Gastroesophageal sphincter (tissue), 4 donors: ENCODE results near the gene ANKRD13D. TPM values are rescaled to one million over a fixed set of nuclear protein-coding genes. Genes with fewer than 3 reads are reported as not detected.
A peak's percentile ranks its signal among the peaks of the same experiment; 100 is the strongest.

ENCODE experiments used
- ATAC-seq: fragments of 150-250 bp; one replicate; pipeline ENCODE4 v1.9.1; 2016; ENCODE audit warnings: mild to moderate bottlenecking, moderate library complexity
- H3K27ac ChIP-seq, 4 donors: fragments of 200-600 bp; sonication (generic) in 3 of 4; 1 replicate in 3 of 4; 2 replicates in 1 of 4; pipeline ENCODE4 v1.5.1; 2016 to 2019
- H3K27me3 ChIP-seq: fragments of 200-600 bp; sonication (generic); one replicate; pipeline ENCODE4 v1.5.1; 2019
- H3K36me3 ChIP-seq, 2 donors: fragments of 200-600 bp; sonication (generic); one replicate each; pipeline ENCODE4 v1.5.1; 2019; ENCODE audit warnings: control low read depth in 1 of 2
- H3K4me1 ChIP-seq, 3 donors: fragments of 200-600 bp; sonication (generic); 1 replicate in 2 of 3; 2 replicates in 1 of 3; pipeline ENCODE4 v1.5.1; 2016 to 2019; ENCODE audit warnings: control low read depth in 2 of 3
- H3K4me3 ChIP-seq, 2 donors: fragments of 200-600 bp; sonication (generic); one replicate each; pipeline ENCODE4 v1.5.1; 2019; ENCODE audit warnings: mild to moderate bottlenecking in 1 of 2, moderate library complexity in 1 of 2
- H3K9me3 ChIP-seq, 3 donors: fragments of 200-600 bp; sonication (generic); one replicate each; pipeline ENCODE4 v1.5.1; 2017 to 2019; ENCODE audit warnings: control low read depth in 2 of 3
- CTCF ChIP-seq, 4 experiments: fragments of 200-600 bp in 2 of 4; fragments of 450-650 bp in 2 of 4; sonication (generic) in 1 of 4; IDR thresholded peaks; one replicate each; pipeline ENCODE4 v1.5.1; 2017 to 2019; ENCODE audit warnings: antibody characterized with exemption in 4 of 4, mild to moderate bottlenecking in 2 of 4, moderate library complexity in 2 of 4
- EP300 ChIP-seq: sonication (generic); formaldehyde crosslinking; IDR thresholded peaks from one replicate; pipeline ENCODE4 v1.6.1; 2017; ENCODE audit warnings: antibody characterized with exemption, mild to moderate bottlenecking
- POLR2A ChIP-seq, 2 donors: fragments of 450-650 bp; IDR thresholded peaks; one replicate each; pipeline ENCODE4 v1.6.1; 2017; ENCODE audit warnings: antibody characterized with exemption in 2 of 2, mild to moderate bottlenecking in 2 of 2, moderate library complexity in 1 of 2
- POLR2AphosphoS5 ChIP-seq: sonication (generic); formaldehyde crosslinking; IDR thresholded peaks from one replicate; pipeline ENCODE4 v1.6.1; 2017; ENCODE audit warnings: antibody characterized with exemption
- WGBS, 2 donors: methylation state at CpG; one replicate each; pipeline ENCODE4 v1.1.5; 2018; ENCODE audit warnings: low coverage in 1 of 2; 5-methylcytosine and 5-hydroxymethylcytosine counted together
- total RNA-seq, 4 donors: library from RNA; depleted of rRNA; stranded (reverse); fragments of >200 nt; gene quantifications; one replicate each; pipeline ENCODE4 v1.1.0, GENCODE V29; 2016

The ANKRD13D gene
- total RNA-seq, 4 donors from 2014 or later = 25.6 to 61.6 (median 32.3) TPM

- 93 to 95% methylated on average over 4 to 13 of the region's 45 CpGs for WGBS, 2 donors
- Histone ChIP-seq H3K4me1 (peaks cover 0 to 68% (median 16%) of the 10 kb centered on the region in 3 donors), H3K36me3 (peaks cover 0 to 71% of the 10 kb centered on the region in 2 donors), H3K4me3 (no peak overlapping the region), H3K27ac (peak overlapping the region in 2 of 4 donors; percentile 93 to 94), H3K9me3 (no peaks in the 10 kb centered on the region), H3K27me3 (no peaks in the 10 kb centered on the region)
- no peak for TF ChIP-seq POLR2AphosphoS5
- no peak for TF ChIP-seq CTCF (IDR thresholded peaks at IDR 0.05)
- no peak for TF ChIP-seq POLR2A (IDR thresholded peaks at IDR 0.05)
- TF ChIP-seq EP300 = no peak
- ATAC-seq = no peak
These were observed 4.1 kb upstream of the ANKRD13D start for GRCh38 chr11:67284811-67285540.

GRCh38 chr11:67285541-67286498, 3.3 kb upstream of the ANKRD13D start:
- WGBS, 2 donors = 60 to 67% methylated on average over 5 to 7 of the region's 39 CpGs
- H3K4me1 ChIP-seq = peaks cover 0 to 71% (median 25%) of the 10 kb centered on the region in 3 donors

GRCh38 chr11:67286621-67287333, 2.3 kb upstream of the ANKRD13D start:
- Histone ChIP-seq H3K27me3 (no peaks in the 10 kb centered on the region), H3K4me3 (no peak overlapping the region), H3K9me3 (no peaks in the 10 kb centered on the region), H3K4me1 (peaks cover 0 to 80% (median 31%) of the 10 kb centered on the region in 3 donors), H3K36me3 (peaks cover 0 to 69% of the 10 kb centered on the region in 2 donors), H3K27ac (peak overlapping the region in 3 of 4 donors; percentile 93 to 94 (median 94))
- WGBS, 2 donors = 40% methylated on average over 1 of the region's 8 CpGs; no CpG with 5 or more reads in 1 of the 2 donors
- TF ChIP-seq EP300 (no peak), CTCF (IDR thresholded peaks at IDR 0.05) (no peak), POLR2AphosphoS5 (no peak), POLR2A (IDR thresholded peaks at IDR 0.05) (no peak)
- ATAC-seq = no peak

More at GRCh38 chr11:67285541-67286498, 3.3 kb upstream of the ANKRD13D start:
- H3K9me3 ChIP-seq = no peaks in the 10 kb centered on the region
- H3K27ac ChIP-seq = peak overlapping the region in 3 of 4 donors; percentile 93 to 94 (median 94)
- TF ChIP-seq POLR2AphosphoS5 = no peak
- TF ChIP-seq POLR2A (IDR thresholded peaks at IDR 0.05) = no peak
- no peak for TF ChIP-seq EP300
- no peak for TF ChIP-seq CTCF (IDR thresholded peaks at IDR 0.05)
- H3K36me3 ChIP-seq = peaks cover 0 to 69% of the 10 kb centered on the region in 2 donors
- H3K4me3 ChIP-seq = no peak overlapping the region
- H3K27me3 ChIP-seq = no peaks in the 10 kb centered on the region
- ATAC-seq = no peak

GRCh38 chr11:67287355-67288197, 1.5 kb upstream of the ANKRD13D start:
- Histone ChIP-seq H3K4me1 (peaks cover 0 to 82% (median 31%) of the 10 kb centered on the region in 3 donors), H3K4me3 (peak overlapping the region in 1 of 2 donors; percentile 88), H3K27me3 (no peaks in the 10 kb centered on the region), H3K27ac (peak overlapping the region; percentile 77 to 94 (median 94)), H3K9me3 (no peaks in the 10 kb centered on the region), H3K36me3 (peaks cover 0 to 69% of the 10 kb centered on the region in 2 donors)
- no peak for TF ChIP-seq EP300
- no peak for TF ChIP-seq CTCF (IDR thresholded peaks at IDR 0.05)
- no peak for TF ChIP-seq POLR2AphosphoS5
- no peak for ATAC-seq
- WGBS, 2 donors = 65 to 87% methylated on average over 5 to 12 of the region's 14 CpGs
